ENCODE data around the gene NIPA2. TPM values are rescaled to one million over a fixed set of nuclear protein-coding genes. Genes with fewer than 3 reads are reported as not detected.

The NIPA2 gene
- total and polyA plus RNA-seq, 2 of the 8 experiments (the other 6 are each of a cell fraction or from before 2014, with no cell fraction given): 38.5 to 81.7 TPM

- Histone ChIP-seq H3K79me1 (ENCODE audit: low read depth, low read length) (peaks cover 2% of the 10 kb centered on the region; the same call in 1 of the 2 replicates), H3K56ac (replicated peaks; ENCODE audit: insufficient read length, low read depth, low read length) (no peak overlapping the region), H3K4me2 (ENCODE audit: insufficient read depth in 1 of 2, low read depth in 2 of 2, low read length in 2 of 2) (no peak overlapping the region), H4K91ac (replicated peaks; ENCODE audit: insufficient read length, low read length) (no peak overlapping the region), H3K18ac (ENCODE audit: extremely low read depth, low read length) (no peak overlapping the region), H3K36me3 (ENCODE audit: control insufficient read depth in 2 of 4, insufficient read depth in 4 of 4, low read length in 3 of 4) (peaks cover 4 to 38% (median 14%) of the 10 kb centered on the region in 4 experiments; a peak in 6 of 8 replicates), H4K8ac (ENCODE audit: extremely low read depth, insufficient read depth, low read length) (no peak overlapping the region; the same call in 1 of the 2 replicates), H2BK12ac (ENCODE audit: low read depth, low read length) (no peak overlapping the region), H2BK5ac (ENCODE audit: low read depth, low read length) (no peak overlapping the region), H3K4me3 (ENCODE audit: extremely low read depth in 1 of 4, insufficient read depth in 2 of 4, low read depth in 3 of 4, low read length in 4 of 4) (no peak overlapping the region), H3K23me2 (ENCODE audit: low read depth, low read length) (no peaks in the 10 kb centered on the region), H2AFZ (ENCODE audit: low read length) (no peak overlapping the region), H3K9ac (replicated peaks in 1 of 4; ENCODE audit: extremely low read depth in 1 of 4, low read depth in 3 of 4, low read length in 3 of 4) (no peak overlapping the region), H3K14ac (ENCODE audit: insufficient read length) (no peak overlapping the region), H3K79me2 (ENCODE audit: control insufficient read depth in 1 of 2, insufficient read depth in 2 of 2, low read length in 2 of 2) (peaks cover 9 to 64% of the 10 kb centered on the region in 2 experiments), H4K5ac (ENCODE audit: insufficient read length, low read depth, low read length) (no peak overlapping the region), H3K4ac (replicated peaks; ENCODE audit: insufficient read length, low read depth, low read length) (no peak overlapping the region), H2BK120ac (replicated peaks; ENCODE audit: low read depth, low read length) (no peak overlapping the region), H2BK20ac (ENCODE audit: low read length) (no peak overlapping the region), H2BK15ac (ENCODE audit: low read length) (no peak overlapping the region), H3K23ac (ENCODE audit: insufficient read length) (no peak overlapping the region), H3K27ac (ENCODE audit: low read depth, low read length) (0 out of 2 replicates have a peak overlapping the region, but pooled peaks have one; percentile 22), H3K27me3 (replicated peaks in 1 of 4; ENCODE audit: control insufficient read depth in 3 of 4, extremely low read depth in 1 of 4, insufficient read depth in 3 of 4, low read length in 3 of 4) (no peaks in the 10 kb centered on the region), H3K4me1 (replicated peaks in 1 of 4; ENCODE audit: control insufficient read depth in 3 of 4, insufficient read depth in 4 of 4, low read length in 3 of 4) (peaks cover 0 to 3% (median 1%) of the 10 kb centered on the region in 4 experiments; a peak in 1 of 7 replicates), H2AK5ac (ENCODE audit: low read depth, low read length) (no peak overlapping the region), H3K9me3 (ENCODE audit: insufficient read depth in 2 of 2, low read depth in 1 of 2, low read length in 1 of 2) (no peaks in the 10 kb centered on the region), H4K20me1 (replicated peaks in 1 of 2; ENCODE audit: control insufficient read depth in 1 of 2, insufficient read depth in 2 of 2, low read length in 2 of 2) (peaks cover 3 to 8% of the 10 kb centered on the region in 2 experiments)
- WGBS, 2 experiments (ENCODE audit: extremely low coverage in 1 of 2, insufficient coverage in 1 of 2, insufficient read length in 1 of 2, insufficient replicate concordance in 2 of 2, low coverage in 1 of 2, low lambda C conversion rate in 2 of 2, missing lambda C conversion rate in 1 of 2): 90% methylated on average over 3 of the region's 3 CpGs; no CpG with 5 or more reads in 1 of the 2 experiments
- POLR2A ChIA-PET (ENCODE audit: partially characterized antibody): interaction anchor here (1.0 to 1.1 kb wide), 2 partner anchors 13 to 46 kb away, joined by 3 read pairs; no protein-coding TSS in a partner anchor
- FAIRE-seq: no peak
- no peak for DNase-seq (ENCODE audit: low read depth in 1 of 2, low spot score in 2 of 2)
- CTCF ChIA-PET (ENCODE audit: partially characterized antibody): interaction anchor here (0.7 to 1.0 kb wide), 4 partner anchors 16 to 44 kb away, joined by 3 to 4 read pairs (median 3); no protein-coding TSS in a partner anchor
- TF ChIP-seq TAF7 (optimal IDR thresholded peaks at IDR 0.05; ENCODE audit: borderline replicate concordance, low read depth, low read length) (no peak), SP2 (IDR thresholded peaks at IDR 0.05; ENCODE audit: low read length) (no peak), YY1 (IDR thresholded peaks at IDR 0.05; ENCODE audit: low read depth, low read length) (no peak), PHF8 (conservative IDR thresholded peaks at IDR 0.05; ENCODE audit: low read depth, low read length) (no peak), HDAC2 (IDR thresholded peaks at IDR 0.05; ENCODE audit: borderline replicate concordance in 1 of 2, low read depth in 2 of 2, low read length in 2 of 2) (no peak), RFX5 (IDR thresholded peaks at IDR 0.05; ENCODE audit: borderline replicate concordance, low read depth, low read length) (no peak), CREB1 (IDR thresholded peaks at IDR 0.05) (no peak), SIN3A (conservative IDR thresholded peaks at IDR 0.05 in 1 of 2, IDR thresholded peaks at IDR 0.05 in 1 of 2; ENCODE audit: low read depth in 1 of 2, low read length in 2 of 2) (no peak), KDM5A (IDR thresholded peaks at IDR 0.05; ENCODE audit: low read length) (no peak), POU5F1 (IDR thresholded peaks at IDR 0.05; ENCODE audit: low read depth, low read length) (no peak), TCF12 (IDR thresholded peaks at IDR 0.05; ENCODE audit: low read depth, low read length) (no peak), JUN (IDR thresholded peaks at IDR 0.05; ENCODE audit: low read depth, low read length) (no peak), ZNF274 (IDR thresholded peaks at IDR 0.05; ENCODE audit: borderline replicate concordance, extremely low read depth, low read length) (no peak), TAF1 (IDR thresholded peaks at IDR 0.05; ENCODE audit: low read depth, low read length) (no peak)
Measured at GRCh38 chr15:22850055-22850454, 11.6 kb downstream of the NIPA2 start.

All from H1 (cell line).